Activated CD4-positive, alpha-beta memory T cell treated with anti-CD3 and anti-CD28 coated beads, Interleukin-2, amount 10 ng/mL, durations not matched to agents 7 days and 5 days (primary cell): ENCODE data around the gene CDC42EP2. TPM values are rescaled to one million over a fixed set of nuclear protein-coding genes. Genes with fewer than 3 reads are reported as not detected.
A peak's percentile ranks its signal among the peaks of the same experiment; 100 is the strongest.

ENCODE experiments used
- CTCF ChIA-PET: fragments of 350-600 bp; sonication (Branson Sonifier 250); formaldehyde crosslinking; loops from one replicate; lab custom pipeline; 2021; ENCODE audit warnings: antibody characterized with exemption, inconsistent platforms; lab: Charles Lee
- POLR2A ChIA-PET: fragments of 350-600 bp; sonication (Branson Sonifier 250); formaldehyde crosslinking; loops from one replicate; lab custom pipeline; 2021; ENCODE audit warnings: antibody characterized with exemption; lab: Charles Lee
- DNase-seq: peaks from one replicate; pipeline ENCODE4 v3.0.0-alpha.2; 2020
- H3K27ac Mint-ChIP-seq: one replicate; pipeline ENCODE4 v1.8.0; 2021; ENCODE audit warnings: mild to moderate bottlenecking, mixed read lengths
- H3K27me3 Mint-ChIP-seq: one replicate; pipeline ENCODE4 v1.8.0; 2021; ENCODE audit warnings: mixed read lengths
- H3K36me3 Mint-ChIP-seq: one replicate; pipeline ENCODE4 v1.8.0; 2021; ENCODE audit warnings: low read depth, mixed read lengths
- H3K4me1 Mint-ChIP-seq: one replicate; pipeline ENCODE4 v1.8.0; 2021; ENCODE audit warnings: mixed read lengths
- H3K4me3 Mint-ChIP-seq: one replicate; pipeline ENCODE4 v1.8.0; 2021; ENCODE audit warnings: mild to moderate bottlenecking, mixed read lengths
- H3K9me3 Mint-ChIP-seq: one replicate; pipeline ENCODE4 v1.8.0; 2021; ENCODE audit warnings: mixed read lengths
- total RNA-seq, 2 experiments: library from RNA; stranded (reverse); gene quantifications; one replicate each; pipeline ENCODE4 v1.2.3, GENCODE V29; 2021

CDC42EP2 gene
- total RNA-seq, 2 experiments from 2014 or later: 0.38 to 0.70 TPM

DNA sequence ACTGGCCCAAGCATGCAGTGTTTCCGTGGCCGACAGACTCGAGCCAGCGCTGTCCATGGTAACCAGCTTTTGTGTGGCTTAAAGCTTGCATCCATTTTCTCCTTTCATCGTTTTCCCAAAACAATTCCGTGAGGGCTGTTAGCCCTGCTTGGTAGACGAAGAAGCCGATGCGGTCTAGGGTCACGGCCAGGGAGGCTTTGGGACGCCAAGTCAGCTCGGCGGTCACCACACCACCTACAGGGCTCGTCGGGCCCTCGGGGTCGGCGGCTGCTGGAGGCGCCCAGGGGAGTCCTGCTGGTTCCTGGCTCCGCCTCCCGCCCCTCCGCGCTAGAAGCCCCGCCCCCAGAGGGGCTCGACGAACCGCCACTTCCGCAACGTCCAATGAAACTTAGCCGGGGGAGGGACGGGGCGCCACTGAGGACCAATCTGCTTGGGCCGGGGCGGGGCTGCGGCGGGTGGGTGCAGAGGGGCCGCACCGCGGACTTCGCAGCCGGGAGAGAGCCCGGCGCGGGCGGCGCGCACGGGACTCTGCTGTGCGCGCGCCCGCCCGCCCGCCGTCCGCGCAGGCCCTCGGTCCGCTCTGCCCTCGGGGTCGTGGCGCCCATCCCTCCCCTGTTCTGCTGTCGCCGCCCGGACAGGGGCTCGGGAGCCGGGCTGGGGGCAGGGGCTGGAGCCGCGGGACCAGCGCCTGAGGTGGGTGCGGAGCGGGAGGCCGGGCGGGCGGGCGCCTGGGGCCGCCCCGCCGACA lies 39.8 kb downstream of the CDC42EP2 start, which contains the start of gene TIGD3:
TSS of gene TIGD3 (plus strand) at position 487 of the 748 bp plus-strand sequence. CDS start 1,058 bp downstream, outside the sequence.
- H3K4me1 Mint-ChIP-seq: peaks cover 17% of the 10 kb centered on the region
- peak; percentile 96 for DNase-seq
- no peaks in the 10 kb centered on the region for H3K9me3 Mint-ChIP-seq
- peak within 1 kb of the TSS; percentile 83 for H3K4me3 Mint-ChIP-seq
- peaks cover 8% of the 10 kb centered on the region for H3K27me3 Mint-ChIP-seq
- ChIA-PET POLR2A (interaction anchor here (0.6 to 2.9 kb wide), 5 partner anchors 20 to 211 kb away, joined by 3 to 19 read pairs (median 8); partner anchors contain the start of genes DPF2 and MALAT1), CTCF (interaction anchor here (0.9 to 13.2 kb wide), 2 partner anchors 20 to 62 kb away, joined by 5 to 117 read pairs; partner anchors contain the start of gene DPF2)
- peak within 1 kb of the TSS; percentile 0 for H3K27ac Mint-ChIP-seq
- peaks cover 16% of the 10 kb centered on the region for H3K36me3 Mint-ChIP-seq

DNA sequence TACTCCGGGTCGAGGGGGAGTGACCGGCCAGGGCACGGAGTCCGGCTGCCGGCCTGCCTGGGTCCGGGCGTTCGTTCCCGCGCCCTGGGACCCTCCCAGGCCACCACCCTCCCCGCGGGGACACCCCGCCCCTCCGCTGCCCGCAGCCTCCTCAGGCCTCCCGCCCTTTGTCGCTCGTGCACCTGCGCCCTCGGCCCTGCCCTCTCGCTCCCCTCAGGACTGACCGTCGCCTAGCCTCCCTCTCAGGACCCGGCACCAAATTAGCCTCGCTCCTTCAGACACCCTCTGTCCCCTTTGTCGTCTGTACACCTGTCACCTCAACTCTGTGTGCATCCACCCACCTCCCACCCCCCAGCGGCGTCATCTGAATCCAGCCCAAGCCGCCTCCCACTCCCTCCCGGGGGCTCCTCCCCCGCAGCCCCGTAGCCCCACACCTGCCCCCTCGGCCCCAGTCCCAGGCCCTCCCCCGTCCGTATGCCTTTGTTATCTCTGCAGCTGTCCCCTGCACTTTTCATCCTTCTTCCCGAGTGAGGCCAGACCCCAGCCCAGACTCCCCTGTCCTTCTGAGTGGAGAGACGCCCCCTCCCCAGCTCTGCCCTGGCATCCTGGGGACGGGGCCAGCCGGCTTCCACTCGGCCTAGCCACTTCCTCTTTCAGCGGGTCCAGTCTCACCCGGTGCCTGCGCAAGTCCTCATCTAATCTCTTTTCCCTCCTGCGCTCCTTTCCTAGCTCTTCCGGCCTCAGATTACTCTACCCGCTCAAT lies 40.5 kb downstream of the CDC42EP2 start:
- Mint-ChIP-seq H3K4me1 (peaks cover 17% of the 10 kb centered on the region), H3K27me3 (peaks cover 8% of the 10 kb centered on the region), H3K27ac (no peak overlapping the region), H3K36me3 (peaks cover 13% of the 10 kb centered on the region), H3K9me3 (no peaks in the 10 kb centered on the region), H3K4me3 (peak overlapping the region; percentile 83)
- POLR2A ChIA-PET: interaction anchor here (0.9 to 2.9 kb wide), 8 partner anchors 21 to 152 kb away, joined by 3 to 19 read pairs (median 6); partner anchors contain the start of genes DPF2, MALAT1 and NEAT1
- DNase-seq: peak; percentile 55
- CTCF ChIA-PET: interaction anchor here (0.9 to 2.3 kb wide), 3 partner anchors 24 to 61 kb away, joined by 5 to 9 read pairs (median 8); partner anchors contain the start of gene CDC42EP2

DNA sequence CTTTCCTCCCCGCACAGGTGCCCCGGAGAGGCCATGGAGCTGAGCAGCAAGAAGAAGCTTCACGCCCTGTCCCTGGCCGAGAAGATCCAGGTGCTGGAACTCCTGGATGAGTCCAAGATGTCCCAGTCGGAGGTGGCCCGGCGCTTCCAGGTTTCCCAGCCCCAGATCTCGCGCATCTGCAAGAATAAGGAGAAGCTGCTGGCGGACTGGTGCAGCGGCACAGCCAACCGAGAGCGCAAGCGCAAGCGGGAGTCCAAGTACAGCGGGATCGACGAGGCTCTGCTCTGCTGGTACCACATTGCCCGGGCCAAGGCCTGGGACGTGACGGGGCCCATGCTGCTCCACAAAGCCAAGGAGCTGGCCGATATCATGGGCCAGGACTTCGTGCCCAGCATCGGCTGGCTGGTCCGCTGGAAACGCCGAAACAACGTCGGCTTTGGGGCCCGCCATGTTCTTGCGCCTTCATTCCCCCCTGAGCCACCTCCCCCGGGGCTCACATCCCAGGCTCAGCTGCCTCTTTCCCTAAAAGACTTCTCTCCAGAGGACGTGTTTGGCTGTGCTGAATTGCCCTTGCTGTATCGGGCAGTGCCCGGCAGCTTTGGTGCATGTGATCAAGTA lies 41.2 kb downstream of the CDC42EP2 start:
- POLR2A ChIA-PET: interaction anchor here (0.9 to 2.9 kb wide), 9 partner anchors 22 to 152 kb away, joined by 3 to 19 read pairs (median 5); partner anchors contain the start of genes DPF2, MALAT1 and NEAT1

DNA sequence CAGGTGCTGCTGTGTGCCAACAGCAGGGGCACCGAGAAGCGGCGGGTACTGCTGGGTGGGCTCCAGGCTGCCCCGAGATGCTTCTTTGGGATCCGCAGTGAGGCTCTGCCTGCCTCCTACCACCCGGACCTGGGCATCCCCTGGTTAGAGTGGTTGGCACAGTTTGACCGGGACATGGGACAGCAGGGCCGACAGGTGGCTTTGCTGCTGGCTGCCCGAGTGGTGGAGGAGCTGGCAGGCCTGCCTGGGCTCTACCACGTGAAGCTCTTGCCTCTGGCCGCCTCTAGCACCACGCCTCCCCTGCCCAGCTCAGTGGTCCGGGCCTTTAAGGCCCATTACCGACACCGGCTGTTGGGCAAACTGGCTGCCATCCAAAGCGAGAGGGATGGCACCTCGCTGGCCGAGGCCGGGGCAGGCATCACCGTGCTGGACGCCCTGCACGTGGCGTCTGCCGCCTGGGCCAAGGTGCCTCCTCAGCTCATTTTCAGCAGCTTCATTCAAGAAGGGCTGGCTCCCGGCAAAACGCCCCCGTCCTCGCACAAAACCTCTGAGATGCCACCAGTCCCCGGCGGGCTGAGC lies 41.8 kb downstream of the CDC42EP2 start:
- POLR2A ChIA-PET: interaction anchor here (0.9 to 2.9 kb wide), 8 partner anchors 22 to 151 kb away, joined by 3 to 19 read pairs (median 6); partner anchors contain the start of genes DPF2, MALAT1 and NEAT1
- Mint-ChIP-seq H3K36me3 (peaks cover 12% of the 10 kb centered on the region), H3K9me3 (no peaks in the 10 kb centered on the region), H3K27ac (no peak overlapping the region), H3K4me1 (peaks cover 17% of the 10 kb centered on the region), H3K27me3 (peaks cover 8% of the 10 kb centered on the region), H3K4me3 (peak overlapping the region; percentile 58)
- no peak for DNase-seq
- CTCF ChIA-PET: interaction anchor here (1.0 to 2.3 kb wide), 3 partner anchors 25 to 152 kb away, joined by 3 to 9 read pairs (median 8); partner anchors contain the start of gene CDC42EP2

More for the DNA sequence above, 41.2 kb downstream of the CDC42EP2 start:
- peaks cover 8% of the 10 kb centered on the region for H3K27me3 Mint-ChIP-seq
- no peaks in the 10 kb centered on the region for H3K9me3 Mint-ChIP-seq
- H3K27ac Mint-ChIP-seq: no peak overlapping the region
- peaks cover 13% of the 10 kb centered on the region for H3K36me3 Mint-ChIP-seq
- CTCF ChIA-PET: interaction anchor here (0.9 to 2.3 kb wide), 4 partner anchors 25 to 152 kb away, joined by 3 to 9 read pairs (median 6); partner anchors contain the start of gene CDC42EP2
- H3K4me1 Mint-ChIP-seq: peaks cover 17% of the 10 kb centered on the region
- DNase-seq: no peak
- peak overlapping the region; percentile 83 for H3K4me3 Mint-ChIP-seq

DNA sequence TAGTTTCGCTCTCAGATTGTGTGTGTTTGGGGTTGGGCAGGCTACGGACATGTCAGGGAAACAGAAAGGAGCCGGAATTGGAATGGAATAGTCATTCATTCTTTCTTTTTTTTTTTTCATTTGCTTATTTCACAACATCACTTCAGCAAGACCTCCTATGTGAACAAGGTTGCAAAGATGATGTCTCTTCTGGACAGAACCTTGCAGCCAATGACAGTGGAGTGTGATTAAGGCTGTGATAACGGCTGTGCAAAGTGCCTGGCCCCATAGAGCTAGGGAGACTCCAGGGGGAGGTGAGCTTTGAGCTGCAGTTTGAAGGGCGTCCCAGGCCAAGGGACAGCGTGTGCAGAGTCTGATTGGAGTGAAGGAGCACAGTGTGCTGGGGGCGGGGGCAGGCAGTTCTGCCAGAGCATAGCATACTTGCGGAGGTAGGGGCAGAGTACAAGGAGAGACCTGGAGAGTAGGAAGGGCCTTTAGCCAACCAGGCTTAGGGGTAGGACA lies 43.2 kb downstream of the CDC42EP2 start:
- no peak for DNase-seq
- no peak overlapping the region for H3K27ac Mint-ChIP-seq
- H3K27me3 Mint-ChIP-seq: peaks cover 8% of the 10 kb centered on the region
- CTCF ChIA-PET: interaction anchor here (0.6 kb wide), 1 partner anchor 194 kb away, joined by 3 read pairs; no protein-coding TSS in a partner anchor
- POLR2A ChIA-PET: interaction anchor here (1.7 to 2.9 kb wide), 2 partner anchors 28 to 141 kb away, joined by 3 to 19 read pairs; partner anchors contain the start of gene MALAT1
- peaks cover 25% of the 10 kb centered on the region for H3K4me1 Mint-ChIP-seq
- no peak overlapping the region for H3K4me3 Mint-ChIP-seq
- no peaks in the 10 kb centered on the region for H3K36me3 Mint-ChIP-seq
- no peaks in the 10 kb centered on the region for H3K9me3 Mint-ChIP-seq

DNA sequence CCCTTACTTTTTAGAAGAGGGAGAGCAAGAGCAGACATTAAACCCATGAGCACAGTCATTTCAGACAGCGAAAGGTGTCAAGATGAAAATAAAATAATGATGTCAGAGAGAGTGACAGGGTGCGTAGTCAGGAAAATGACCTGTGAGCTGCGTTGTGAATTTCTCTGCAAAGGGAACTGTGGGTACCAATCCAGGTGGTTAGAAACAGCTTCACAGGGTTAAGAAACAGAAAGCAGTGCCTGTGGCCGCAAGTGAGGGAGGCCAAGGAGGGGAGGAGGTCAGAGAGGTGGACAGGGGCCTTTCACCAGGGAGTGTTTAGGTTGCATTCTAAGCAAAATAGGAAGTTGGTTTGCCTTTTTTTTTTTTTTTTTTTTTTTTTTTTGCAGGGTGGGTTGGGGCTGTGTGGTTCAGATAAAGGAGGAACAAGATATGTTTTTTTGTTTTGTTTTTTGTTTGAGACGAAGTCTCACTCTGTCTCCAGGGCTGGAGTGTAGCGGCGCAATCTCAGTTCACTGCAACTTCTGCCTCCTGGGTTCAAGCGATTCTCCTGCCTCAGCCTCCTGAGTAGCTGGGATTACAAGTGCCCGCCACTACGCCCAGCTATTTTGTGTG lies 47.8 kb downstream of the CDC42EP2 start:
- H3K27me3 Mint-ChIP-seq: peaks cover 4% of the 10 kb centered on the region

DNA sequence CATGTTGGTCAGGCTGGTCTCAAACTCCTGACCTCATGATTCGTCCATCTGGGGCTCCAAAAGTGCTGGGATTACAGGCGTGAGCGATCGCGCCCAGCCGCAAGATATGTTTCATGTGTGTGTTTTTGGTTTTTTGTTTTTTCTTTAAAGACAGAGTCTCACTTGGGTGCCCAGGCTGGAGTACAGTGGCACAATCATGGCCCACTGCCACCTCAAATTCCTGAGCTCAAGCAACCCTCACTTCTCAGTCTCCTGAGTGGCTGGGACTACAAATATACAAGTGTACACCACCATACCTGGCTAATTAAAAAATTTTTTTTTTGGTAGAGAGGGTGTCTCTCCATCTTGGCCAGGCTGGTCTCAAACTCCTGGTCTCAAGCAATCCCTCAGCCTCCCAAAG lies 48.3 kb downstream of the CDC42EP2 start:
- peaks cover 4% of the 10 kb centered on the region for H3K27me3 Mint-ChIP-seq
- ChIA-PET POLR2A (no interaction called here), CTCF (interaction anchor here (0.7 to 2.3 kb wide), 2 partner anchors 33 to 54 kb away, joined by 3 to 9 read pairs; no protein-coding TSS in a partner anchor)
- H3K4me3 Mint-ChIP-seq: no peak overlapping the region
- H3K36me3 Mint-ChIP-seq: no peaks in the 10 kb centered on the region
- H3K9me3 Mint-ChIP-seq: no peaks in the 10 kb centered on the region
- no peak overlapping the region for H3K27ac Mint-ChIP-seq
- no peak for DNase-seq
- H3K4me1 Mint-ChIP-seq: peaks cover 10% of the 10 kb centered on the region

More for the DNA sequence above, 47.8 kb downstream of the CDC42EP2 start:
- Mint-ChIP-seq H3K9me3 (no peaks in the 10 kb centered on the region), H3K4me1 (peaks cover 10% of the 10 kb centered on the region), H3K27ac (no peak overlapping the region), H3K4me3 (no peak overlapping the region), H3K36me3 (no peaks in the 10 kb centered on the region)
- POLR2A ChIA-PET: interaction anchor here (0.6 kb wide), 1 partner anchor 137 kb away, joined by 3 read pairs; the partner anchor contains the start of gene MALAT1
- no peak for DNase-seq
- CTCF ChIA-PET: interaction anchor here (0.6 to 2.3 kb wide), 3 partner anchors 33 to 674 kb away, joined by 3 to 9 read pairs (median 3); no protein-coding TSS in a partner anchor

DNA sequence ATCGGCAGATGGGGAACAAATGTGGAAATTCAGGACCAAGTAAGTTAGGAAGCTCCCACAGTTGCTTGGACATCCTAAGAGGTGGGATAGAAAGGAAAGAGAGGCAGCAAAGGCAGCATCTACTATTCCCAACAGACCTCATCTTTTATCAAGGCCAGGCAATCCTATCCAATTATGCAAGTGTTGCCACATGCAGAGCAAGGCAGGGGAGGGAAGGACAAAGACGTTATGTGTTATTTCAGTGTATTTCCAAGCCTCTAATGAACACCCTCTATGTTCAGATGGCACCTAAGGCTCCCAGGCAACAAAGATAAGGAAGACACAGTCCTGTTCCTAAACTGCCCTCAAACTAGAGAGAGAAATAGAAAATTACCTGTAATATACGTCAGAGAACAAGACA lies 49.1 kb downstream of the CDC42EP2 start:
- peaks cover 10% of the 10 kb centered on the region for H3K4me1 Mint-ChIP-seq
- no peak for DNase-seq
- no peak overlapping the region for H3K27ac Mint-ChIP-seq
- H3K27me3 Mint-ChIP-seq: no peaks in the 10 kb centered on the region
- H3K4me3 Mint-ChIP-seq: no peak overlapping the region
- POLR2A ChIA-PET: no interaction called here
- H3K36me3 Mint-ChIP-seq: no peaks in the 10 kb centered on the region
- CTCF ChIA-PET: no interaction called here
- no peaks in the 10 kb centered on the region for H3K9me3 Mint-ChIP-seq

DNA sequence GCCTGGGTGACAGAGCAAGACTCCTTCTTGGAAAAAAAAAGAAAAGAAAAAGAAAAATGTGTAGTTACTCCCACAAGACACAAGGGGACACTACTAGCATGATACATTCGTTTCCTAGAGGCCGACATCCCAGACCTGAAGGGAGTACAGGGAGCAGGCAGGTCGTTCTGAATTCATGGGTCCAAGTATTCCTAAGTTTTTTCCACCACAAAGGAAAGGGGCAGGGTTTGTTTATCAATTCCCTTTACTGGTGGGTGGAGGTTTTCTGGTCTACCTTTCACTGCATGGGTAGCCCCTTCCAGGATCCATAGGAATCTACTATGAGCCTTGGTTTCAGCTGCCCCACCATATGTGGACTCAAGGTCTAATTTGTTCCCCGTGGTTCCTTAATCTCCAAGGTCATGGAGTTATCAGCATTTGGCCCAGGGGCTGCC lies 51.7 kb downstream of the CDC42EP2 start:
- H3K27me3 Mint-ChIP-seq: peaks cover 2% of the 10 kb centered on the region
- CTCF ChIA-PET: interaction anchor here (1.1 to 1.8 kb wide), 2 partner anchors 131 to 144 kb away, joined by 4 read pairs; no protein-coding TSS in a partner anchor
- POLR2A ChIA-PET: interaction anchor here (1.2 to 2.1 kb wide), 2 partner anchors 140 to 142 kb away, joined by 3 to 11 read pairs; no protein-coding TSS in a partner anchor
- H3K4me1 Mint-ChIP-seq: peaks cover 10% of the 10 kb centered on the region
- no peaks in the 10 kb centered on the region for H3K9me3 Mint-ChIP-seq
- no peaks in the 10 kb centered on the region for H3K36me3 Mint-ChIP-seq
- no peak overlapping the region for H3K27ac Mint-ChIP-seq
- no peak overlapping the region for H3K4me3 Mint-ChIP-seq
- DNase-seq: peak; percentile 38

DNA sequence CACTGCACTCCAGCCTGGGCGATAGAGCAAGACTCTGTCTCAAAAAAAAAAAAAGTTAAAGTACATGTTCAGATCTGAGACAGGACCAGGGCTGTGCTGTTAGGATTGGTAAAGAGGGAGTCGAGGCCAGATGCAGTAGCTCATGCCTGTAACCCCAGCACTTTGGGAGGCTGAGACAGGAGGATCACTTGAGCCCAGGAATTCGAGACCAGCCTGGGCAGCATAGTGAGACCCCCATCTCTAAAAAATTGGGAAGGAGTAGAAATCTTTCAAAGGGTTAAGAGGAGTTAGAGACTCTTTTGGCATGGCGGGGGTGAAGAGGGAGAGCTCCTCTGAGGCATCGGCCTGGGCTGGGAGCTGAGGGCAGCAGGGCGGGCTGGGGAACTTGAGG lies 56.0 kb downstream of the CDC42EP2 start:
- ChIA-PET POLR2A (interaction anchor here (0.9 to 1.9 kb wide), 7 partner anchors 11 to 134 kb away, joined by 3 to 6 read pairs (median 4); partner anchors contain the start of genes FRMD8, MALAT1 and NEAT1), CTCF (interaction anchor here (1.1 kb wide), 1 partner anchor 138 kb away, joined by 4 read pairs; no protein-coding TSS in a partner anchor)
- H3K9me3 Mint-ChIP-seq: no peaks in the 10 kb centered on the region
- no peak overlapping the region for H3K4me3 Mint-ChIP-seq
- no peak overlapping the region for H3K27ac Mint-ChIP-seq
- H3K27me3 Mint-ChIP-seq: peaks cover 2% of the 10 kb centered on the region
- no peaks in the 10 kb centered on the region for H3K36me3 Mint-ChIP-seq
- peaks cover 2% of the 10 kb centered on the region for H3K4me1 Mint-ChIP-seq
- no peak for DNase-seq
